SK-N-SH (cell line): ENCODE results near the gene ACSM2A. TPM values are rescaled to one million over a fixed set of nuclear protein-coding genes. Genes with fewer than 3 reads are reported as not detected.
"Not testable (repeated sequence)": the region's sequence is repeated elsewhere in the genome, so short reads cannot be mapped to it uniquely, and the experiment has no call there.

Source experiments
- CTCF ChIA-PET: fragments of 300-600, 350-600 bp; formaldehyde crosslinking; extraction: SDS; loops from one replicate; lab custom pipeline; 2021; lab: Yijun Ruan, JAX
- POLR2A ChIA-PET: fragments of 350-600 bp; sonication (Branson Sonifier 250); formaldehyde crosslinking; extraction: SDS; loops from one replicate; lab custom pipeline; 2020; ENCODE audit warnings: antibody characterized with exemption, inconsistent platforms; lab: Yijun Ruan, JAX
- DNase-seq: peaks from one replicate; pipeline ENCODE4 v3.0.0; 2012
- H2AFZ ChIP-seq: fragments of 200-600 bp; sonication (generic); 2 replicates; pipeline ENCODE4 v1.8.1; 2016; ENCODE audit warnings: antibody characterized with exemption, mild to moderate bottlenecking, low read depth
- H3F3A ChIP-seq: fragments of 200-600 bp; sonication (generic); replicated peaks from 2 replicates; pipeline ENCODE3; 2016; ENCODE audit warnings: antibody characterized with exemption, mild to moderate bottlenecking; ENCODE audit not compliant: insufficient read depth
- H3K27ac ChIP-seq, 2 experiments: fragments of 200-500 bp in 1 of 2; fragments of 200-600 bp in 1 of 2; sonication (Bioruptor generic) in 1 of 2; sonication (generic), shearing (Covaris generic) in 1 of 2; 2 replicates each; pipeline versions ENCODE4 v1.5.1 to v1.6.1; 2014 to 2016; ENCODE audit warnings: low read depth in 2 of 2, inconsistent platforms in 1 of 2, low read length in 1 of 2, mild to moderate bottlenecking in 1 of 2, mixed read lengths in 1 of 2
- H3K27me3 ChIP-seq: fragments of 200-600 bp; sonication (generic), shearing (Covaris generic); 2 replicates; pipeline ENCODE4 v1.6.1; 2016; ENCODE audit warnings: mixed run types; ENCODE audit not compliant: insufficient read depth
- H3K36me3 ChIP-seq, 2 experiments: fragments of 200-500 bp in 1 of 2; fragments of 200-600 bp in 1 of 2; sonication (Bioruptor generic) in 1 of 2; sonication (generic) in 1 of 2; replicated peaks in 1 of 2; 2 replicates each; pipeline versions ENCODE3 to v1.5.1; 2014 to 2016; ENCODE audit warnings: low read length in 1 of 2, mild to moderate bottlenecking in 1 of 2; ENCODE audit not compliant: insufficient read depth in 2 of 2, control insufficient read depth in 1 of 2
- H3K4me1 ChIP-seq, 2 experiments: fragments of 200-500 bp in 1 of 2; fragments of 200-600 bp in 1 of 2; sonication (Bioruptor generic) in 1 of 2; sonication (generic), shearing (Covaris generic) in 1 of 2; 2 replicates each; pipeline versions ENCODE4 v1.5.1 to v1.6.1; 2014 to 2016; ENCODE audit warnings: low read depth in 1 of 2, low read length in 1 of 2, mixed run types in 1 of 2; ENCODE audit not compliant: insufficient read depth in 2 of 2, control insufficient read depth in 1 of 2
- H3K4me2 ChIP-seq: fragments of 200-600 bp; sonication (generic), shearing (Covaris generic); 2 replicates; pipeline ENCODE4 v1.6.1; 2017; ENCODE audit warnings: mixed run types
- H3K4me3 ChIP-seq, 2 experiments: fragments of 200-500 bp in 1 of 2; fragments of 200-600 bp in 1 of 2; sonication (Bioruptor generic) in 1 of 2; sonication (generic), shearing (Covaris generic) in 1 of 2; 2 replicates each; pipeline versions ENCODE4 v1.5.1 to v1.8.1; 2014 to 2016; ENCODE audit warnings: low read depth in 2 of 2, inconsistent platforms in 1 of 2, low read length in 1 of 2, mild to moderate bottlenecking in 1 of 2, mixed read lengths in 1 of 2, moderate library complexity in 1 of 2
- H3K79me2 ChIP-seq: fragments of 200-600 bp; sonication (generic); 2 replicates; pipeline ENCODE4 v1.8.1; 2017; ENCODE audit warnings: mild to moderate bottlenecking; ENCODE audit not compliant: insufficient read depth
- H3K9ac ChIP-seq: fragments of 200-600 bp; sonication (generic); 2 replicates; pipeline ENCODE4 v1.6.1; 2017; ENCODE audit warnings: mixed run types
- H3K9me2 ChIP-seq: fragments of 200-600 bp; sonication (generic); 2 replicates; pipeline ENCODE4 v1.6.1; 2017; ENCODE audit warnings: mixed run types
- H3K9me3 ChIP-seq: fragments of 200-600 bp; sonication (generic); 2 replicates; pipeline ENCODE4 v1.6.1; 2017; ENCODE audit warnings: mixed run types, mild to moderate bottlenecking, moderate library complexity
- H4K20me1 ChIP-seq: fragments of 200-600 bp; sonication (generic); 2 replicates; pipeline ENCODE4 v1.6.1; 2017; ENCODE audit warnings: mild to moderate bottlenecking, mixed run types; ENCODE audit not compliant: insufficient read depth
- PBX3 ChIP-seq: IDR thresholded peaks from 2 replicates; pipeline ENCODE4; 2012
- WGBS: methylation state at CpG from one replicate; pipeline ENCODE4 v1.1.6; 2017; ENCODE audit warnings: low lambda C conversion rate; 5-methylcytosine and 5-hydroxymethylcytosine counted together
- polyA plus RNA-seq, 3 experiments: library from polyadenylated mRNA; depleted of rRNA; stranded (reverse); fragments of >200 nt; gene quantifications; 2 replicates each; pipeline ENCODE4 v1.2.3, GENCODE V29; 2012
- TF ChIP-seq, protein P1 (sequence below): IDR thresholded peaks from 2 replicates; pipeline ENCODE4 v1.6.1; 2012; ENCODE audit warnings: mild to moderate bottlenecking, low read depth, low read length, moderate library complexity

Gene ACSM2A
- polyA plus RNA-seq, 1 of the 3 experiments (the other 2 are of a cell fraction) = not detected

GRCh38 chr16:20423772-20424128, 27.6 kb upstream of the ACSM2A start:
- POLR2A ChIA-PET, H3K27ac ChIP-seq: not testable (repeated sequence)
- WGBS = 33% methylated on average over 5 of the region's 5 CpGs

DNA sequence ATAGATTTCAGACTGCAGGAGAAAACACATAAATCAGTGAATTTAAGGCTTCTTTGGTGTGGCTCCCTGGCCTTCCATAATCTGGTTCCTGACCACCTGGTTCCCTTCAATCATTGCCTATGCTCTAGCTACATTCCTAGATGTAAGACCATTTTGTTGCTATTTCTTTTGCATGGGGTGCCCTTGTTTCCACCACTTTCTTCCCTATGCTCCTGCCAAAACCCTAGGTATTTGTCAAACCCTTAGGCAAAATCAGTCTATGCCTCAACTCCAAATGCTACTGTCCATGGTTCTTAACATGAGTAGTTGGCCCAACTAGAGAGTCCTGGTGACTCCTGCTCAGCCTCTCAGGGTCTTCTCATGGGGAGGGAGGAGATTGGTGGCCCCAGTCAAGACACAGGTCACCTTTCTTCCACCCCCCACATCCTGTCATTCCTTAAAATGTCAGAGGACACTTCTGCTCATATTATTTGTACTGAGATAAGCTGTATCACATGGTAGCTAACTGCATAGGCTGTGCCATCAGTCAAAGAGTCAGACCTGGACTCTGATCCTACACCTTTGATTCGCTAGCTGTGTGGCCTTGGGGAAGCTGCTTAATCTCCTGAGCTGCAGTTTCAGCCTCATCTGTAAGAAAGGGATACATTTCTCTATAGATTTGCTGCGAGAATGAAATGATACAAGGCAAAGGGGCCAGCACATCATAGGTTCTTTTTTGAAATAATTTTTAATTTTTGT, 27.0 kb upstream of the ACSM2A start:
- CTCF ChIA-PET = no interaction called here
- Histone ChIP-seq H3K36me3 (no peaks in the 10 kb centered on the region), H3K9ac (no peak overlapping the region), H3K79me2 (no peaks in the 10 kb centered on the region), H2AFZ (no peak overlapping the region), H3K27ac (no peak overlapping the region), H4K20me1 (no peaks in the 10 kb centered on the region)
- no peak for TF ChIP-seq PBX3
- TF ChIP-seq, protein P1, sequence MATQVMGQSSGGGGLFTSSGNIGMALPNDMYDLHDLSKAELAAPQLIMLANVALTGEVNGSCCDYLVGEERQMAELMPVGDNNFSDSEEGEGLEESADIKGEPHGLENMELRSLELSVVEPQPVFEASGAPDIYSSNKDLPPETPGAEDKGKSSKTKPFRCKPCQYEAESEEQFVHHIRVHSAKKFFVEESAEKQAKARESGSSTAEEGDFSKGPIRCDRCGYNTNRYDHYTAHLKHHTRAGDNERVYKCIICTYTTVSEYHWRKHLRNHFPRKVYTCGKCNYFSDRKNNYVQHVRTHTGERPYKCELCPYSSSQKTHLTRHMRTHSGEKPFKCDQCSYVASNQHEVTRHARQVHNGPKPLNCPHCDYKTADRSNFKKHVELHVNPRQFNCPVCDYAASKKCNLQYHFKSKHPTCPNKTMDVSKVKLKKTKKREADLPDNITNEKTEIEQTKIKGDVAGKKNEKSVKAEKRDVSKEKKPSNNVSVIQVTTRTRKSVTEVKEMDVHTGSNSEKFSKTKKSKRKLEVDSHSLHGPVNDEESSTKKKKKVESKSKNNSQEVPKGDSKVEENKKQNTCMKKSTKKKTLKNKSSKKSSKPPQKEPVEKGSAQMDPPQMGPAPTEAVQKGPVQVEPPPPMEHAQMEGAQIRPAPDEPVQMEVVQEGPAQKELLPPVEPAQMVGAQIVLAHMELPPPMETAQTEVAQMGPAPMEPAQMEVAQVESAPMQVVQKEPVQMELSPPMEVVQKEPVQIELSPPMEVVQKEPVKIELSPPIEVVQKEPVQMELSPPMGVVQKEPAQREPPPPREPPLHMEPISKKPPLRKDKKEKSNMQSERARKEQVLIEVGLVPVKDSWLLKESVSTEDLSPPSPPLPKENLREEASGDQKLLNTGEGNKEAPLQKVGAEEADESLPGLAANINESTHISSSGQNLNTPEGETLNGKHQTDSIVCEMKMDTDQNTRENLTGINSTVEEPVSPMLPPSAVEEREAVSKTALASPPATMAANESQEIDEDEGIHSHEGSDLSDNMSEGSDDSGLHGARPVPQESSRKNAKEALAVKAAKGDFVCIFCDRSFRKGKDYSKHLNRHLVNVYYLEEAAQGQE = 0 out of 2 replicates have a peak, but pooled peaks have one; percentile 56
- TF ChIP-seq, all 33 proteins: peak for 1
- Histone ChIP-seq H3K4me1 (no peaks in the 10 kb centered on the region), H3K4me2 (no peak overlapping the region), H3K4me3 (no peak overlapping the region), H3K27me3 (no peaks in the 10 kb centered on the region), H3K9me3 (no peaks in the 10 kb centered on the region), H3F3A (no peaks in the 10 kb centered on the region), H3K9me2 (no peaks in the 10 kb centered on the region)
- WGBS = 8% methylated on average over 2 of the region's 2 CpGs
- POLR2A ChIA-PET = no interaction called here
- no peak for DNase-seq

More at GRCh38 chr16:20423772-20424128, 27.6 kb upstream of the ACSM2A start:
- H3K79me2 ChIP-seq, H3K9me3 ChIP-seq, H4K20me1 ChIP-seq, H3K27me3 ChIP-seq, CTCF ChIA-PET, H3K36me3 ChIP-seq, H3K9ac ChIP-seq, H3K4me1 ChIP-seq, H3K9me2 ChIP-seq, H3K4me3 ChIP-seq, H3K4me2 ChIP-seq, DNase-seq, H2AFZ ChIP-seq, H3F3A ChIP-seq: not testable (repeated sequence)

DNA sequence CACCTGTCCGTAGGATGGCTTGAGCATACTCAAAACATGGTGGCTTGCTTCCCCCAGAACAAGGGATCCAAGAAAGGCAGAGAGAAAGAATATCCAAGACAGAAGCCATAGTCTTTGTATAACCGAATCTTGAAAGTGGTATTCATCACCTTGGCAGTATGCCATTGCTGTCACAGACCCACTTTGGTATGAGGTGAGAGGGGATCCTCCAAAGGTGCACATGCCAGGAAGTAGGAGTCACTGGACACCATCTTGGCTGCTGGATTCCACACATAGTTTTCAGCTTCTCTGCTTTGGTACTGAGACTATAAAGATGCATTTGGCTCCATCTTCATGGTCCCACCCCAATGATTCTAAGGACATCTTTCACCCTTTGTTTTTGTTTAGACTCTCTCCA, 23.9 kb upstream of the ACSM2A start:
- H3K9ac ChIP-seq, H3K36me3 ChIP-seq, H2AFZ ChIP-seq, H3K27ac ChIP-seq, H4K20me1 ChIP-seq, DNase-seq, POLR2A ChIA-PET, H3K4me3 ChIP-seq, H3K4me1 ChIP-seq, H3K79me2 ChIP-seq, H3K27me3 ChIP-seq, H3F3A ChIP-seq, H3K4me2 ChIP-seq, CTCF ChIA-PET, H3K9me3 ChIP-seq, H3K9me2 ChIP-seq: not testable (repeated sequence)
- WGBS = 0% methylated on average over 2 of the region's 2 CpGs

DNA sequence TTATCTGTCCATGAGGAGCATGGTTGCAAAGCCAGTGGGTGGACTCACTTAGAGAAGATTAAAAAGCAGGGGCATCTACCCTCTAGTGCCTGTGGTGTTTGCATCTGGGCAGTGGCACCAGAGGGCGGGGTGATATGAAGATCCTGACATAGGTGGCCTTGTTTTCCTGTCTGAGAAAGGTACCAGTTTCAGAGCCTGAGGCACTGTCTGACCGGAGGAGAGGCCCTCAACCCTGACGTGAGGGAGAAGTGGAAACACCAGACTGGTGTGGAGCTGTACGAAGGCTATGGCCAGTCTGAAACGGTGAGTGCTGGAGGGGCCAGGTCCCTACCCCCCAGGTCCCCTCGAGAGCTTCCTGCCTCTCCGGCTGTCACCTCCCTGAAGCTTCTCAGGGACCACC, 21.8 kb upstream of the ACSM2A start:
- H3K9ac ChIP-seq, H3K9me2 ChIP-seq: not testable (repeated sequence)

DNA sequence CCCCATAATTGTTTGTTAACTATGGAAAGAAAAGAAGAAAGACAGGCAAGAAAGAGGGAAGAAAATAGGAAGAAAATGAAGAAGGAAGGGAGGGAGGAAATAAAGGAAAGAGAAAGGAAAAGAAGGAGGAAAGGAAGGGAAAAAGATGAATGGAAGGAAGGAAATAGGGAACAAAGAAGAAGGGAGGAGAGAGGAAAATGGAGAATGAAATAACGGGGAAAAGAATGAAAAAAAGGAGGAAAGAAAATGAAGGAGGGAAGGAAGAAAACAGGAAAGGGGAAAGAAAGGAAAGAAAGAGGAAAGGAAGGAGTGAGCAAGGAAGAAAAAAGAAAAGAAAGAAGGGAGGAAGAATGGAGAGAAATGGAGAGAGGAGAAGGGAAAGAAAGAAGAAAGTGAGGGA, 20.8 kb upstream of the ACSM2A start:
- DNase-seq, POLR2A ChIA-PET, H3K27me3 ChIP-seq, H3K4me3 ChIP-seq, H3K79me2 ChIP-seq, H4K20me1 ChIP-seq, H3K9ac ChIP-seq, H3K4me2 ChIP-seq, H3K4me1 ChIP-seq, H3K36me3 ChIP-seq, H2AFZ ChIP-seq, H3K27ac ChIP-seq, H3K9me2 ChIP-seq, H3F3A ChIP-seq, H3K9me3 ChIP-seq, CTCF ChIA-PET: not testable (repeated sequence)
- 2% methylated on average over 1 of the region's 1 CpG for WGBS

More for the DNA sequence above, 21.8 kb upstream of the ACSM2A start:
- H3F3A ChIP-seq, H3K4me3 ChIP-seq, H3K27ac ChIP-seq, CTCF ChIA-PET, H3K4me1 ChIP-seq, H3K4me2 ChIP-seq, DNase-seq, H3K79me2 ChIP-seq, H2AFZ ChIP-seq, POLR2A ChIA-PET, H4K20me1 ChIP-seq, H3K36me3 ChIP-seq, H3K9me3 ChIP-seq, H3K27me3 ChIP-seq: not testable (repeated sequence)
- WGBS = 13% methylated on average over 6 of the region's 7 CpGs
